GM18520 (cell line): ENCODE results near the gene RASAL1.
"Not testable (repeated sequence)": the region's sequence is repeated elsewhere in the genome, so short reads cannot be mapped to it uniquely, and the experiment has no call there.

Experiments
- ATAC-seq: cut with Tn5 transposase; IDR thresholded peaks from one replicate; pipeline ENCODE4 v1.9.1; 2021; ENCODE audit not compliant: unreplicated experiment

Gene RASAL1

DNA sequence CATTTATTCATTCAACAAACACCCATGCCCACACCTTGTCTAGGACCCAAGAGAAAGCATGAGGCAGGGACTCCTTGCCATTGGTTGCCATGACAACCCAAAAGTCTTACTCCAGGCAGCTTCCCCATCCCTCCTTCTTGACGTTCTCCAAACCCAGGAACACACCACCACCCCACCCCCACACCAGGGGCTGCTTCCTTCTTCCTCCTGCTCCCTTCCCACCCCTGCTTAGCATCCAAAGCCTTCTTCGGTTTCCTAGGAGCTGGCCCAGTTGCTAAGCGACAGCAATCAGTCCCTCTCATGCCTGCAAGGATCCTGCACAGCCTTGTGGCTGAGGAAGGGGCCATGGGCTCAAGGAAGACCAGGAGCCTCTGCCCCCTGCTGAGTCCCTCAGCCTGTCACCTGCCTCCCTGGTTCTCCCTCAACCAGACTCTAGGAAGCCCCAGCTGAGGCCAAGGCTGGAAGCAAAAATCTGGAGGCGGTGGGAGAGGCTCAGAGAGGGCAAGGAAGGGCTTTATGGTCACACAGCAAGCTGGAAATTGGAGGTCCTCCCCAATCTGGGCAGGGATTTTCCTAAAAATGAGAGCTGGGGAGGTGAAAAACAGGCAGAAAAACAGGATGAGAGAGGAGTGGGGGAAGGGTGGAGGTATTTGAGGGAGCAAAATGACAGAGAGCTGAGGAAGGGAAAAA, 15.4 kb downstream of the RASAL1 start:
- no peak for ATAC-seq

DNA sequence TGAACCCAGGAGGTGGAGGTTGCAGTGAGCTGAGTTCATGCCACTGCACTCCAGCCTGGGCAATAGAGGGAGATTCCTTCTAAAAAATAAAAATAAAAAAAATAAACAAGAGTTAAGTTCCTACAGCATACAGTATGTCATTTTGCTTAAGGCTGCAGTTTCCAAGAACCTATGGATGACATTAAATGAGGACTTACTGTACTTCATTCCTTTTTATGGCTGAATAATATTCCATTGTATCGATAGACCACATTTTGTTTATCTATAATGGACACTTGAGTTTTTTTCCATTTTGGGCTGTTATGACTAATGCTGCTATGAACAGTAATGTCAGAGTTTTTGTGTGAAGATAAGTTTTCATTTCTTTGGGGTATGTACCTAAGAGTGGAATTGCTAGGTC, 17.4 kb downstream of the RASAL1 start:
- ATAC-seq, result no peak

GRCh38 chr12:113117684-113118083, 17.9 kb downstream of the RASAL1 start:
- ATAC-seq, result not testable (repeated sequence)

DNA sequence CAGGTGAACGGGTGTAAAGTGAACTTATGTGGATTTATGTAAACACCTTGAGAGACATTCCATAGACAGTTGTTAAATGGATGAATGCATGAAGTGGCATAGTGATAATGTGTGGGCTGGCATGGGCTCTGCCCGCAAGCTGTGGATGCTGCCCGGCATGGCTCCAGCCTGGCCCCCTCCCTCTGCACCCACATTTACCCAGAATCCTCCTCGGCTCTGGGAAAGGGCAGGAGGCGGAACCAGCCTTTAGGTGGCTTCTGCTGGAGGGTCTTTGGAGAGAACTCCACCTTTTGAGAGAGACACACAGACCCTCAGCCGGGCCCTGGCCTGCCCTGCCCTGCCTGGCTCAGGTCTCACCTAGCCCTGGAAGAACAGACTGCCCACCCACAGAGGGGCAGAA, 18.7 kb downstream of the RASAL1 start:
- no peak for ATAC-seq

GRCh38 chr12:113115455-113116126, 20.0 kb downstream of the RASAL1 start:
- ATAC-seq, result no peak

DNA sequence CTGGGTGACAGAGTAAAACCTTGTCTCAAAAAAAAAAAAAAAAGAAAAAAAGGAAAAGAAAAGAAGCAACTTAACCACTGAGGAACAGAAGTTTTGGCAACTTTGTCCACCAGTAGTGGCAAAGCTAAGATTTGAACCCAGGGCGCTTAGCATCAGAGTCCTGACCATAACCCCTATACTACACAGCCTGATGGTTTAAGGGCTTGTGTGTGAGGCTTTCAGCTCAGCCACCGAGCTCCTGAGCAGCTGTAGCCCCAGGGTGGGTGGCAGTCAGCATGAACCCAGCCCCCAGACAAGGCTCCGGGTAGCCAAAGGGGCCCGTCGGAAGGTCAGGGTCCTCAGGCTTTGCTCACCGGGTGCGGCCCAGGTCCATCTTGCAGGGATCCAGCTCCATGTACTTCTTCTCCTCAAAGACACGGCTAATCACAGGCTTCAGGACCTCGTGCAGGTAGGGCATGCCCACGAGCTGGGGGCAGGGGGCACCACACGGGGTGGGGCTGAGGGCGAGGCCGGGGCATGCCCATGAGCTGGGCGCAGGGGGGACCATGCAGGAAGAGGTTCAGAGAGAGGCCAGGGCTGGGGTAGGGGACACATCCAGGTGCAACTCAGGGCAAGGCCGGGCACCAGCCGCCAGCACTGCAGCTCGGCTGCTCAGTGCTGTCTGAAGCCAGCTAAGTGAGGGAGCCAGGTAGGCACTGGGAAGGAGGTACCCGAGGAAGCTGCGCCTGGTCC, 20.9 kb downstream of the RASAL1 start:
- no peak for ATAC-seq

DNA sequence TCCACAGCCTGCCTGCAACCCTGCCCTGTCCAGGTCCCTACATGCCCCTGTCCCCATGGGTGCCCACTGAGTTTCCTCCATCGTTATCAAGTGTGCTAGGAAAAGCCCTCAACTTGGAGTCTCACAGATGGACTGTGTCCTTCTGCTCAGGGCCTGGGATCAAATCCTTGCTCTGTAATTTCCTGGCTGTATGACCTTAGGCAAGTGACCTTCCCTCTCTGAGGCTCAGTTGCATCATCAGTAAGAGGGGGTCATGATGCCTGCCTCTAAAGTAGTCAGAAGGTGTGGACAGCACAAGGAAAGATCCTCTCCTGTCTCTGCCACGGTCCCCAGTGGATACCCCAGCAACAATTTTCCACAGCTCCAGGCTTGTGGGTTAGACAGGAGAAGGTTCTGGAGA, 22.2 kb downstream of the RASAL1 start:
- no peak for ATAC-seq

- no peak for ATAC-seq
Measured at GRCh38 chr12:113112043-113112899, 23.3 kb downstream of the RASAL1 start.

DNA sequence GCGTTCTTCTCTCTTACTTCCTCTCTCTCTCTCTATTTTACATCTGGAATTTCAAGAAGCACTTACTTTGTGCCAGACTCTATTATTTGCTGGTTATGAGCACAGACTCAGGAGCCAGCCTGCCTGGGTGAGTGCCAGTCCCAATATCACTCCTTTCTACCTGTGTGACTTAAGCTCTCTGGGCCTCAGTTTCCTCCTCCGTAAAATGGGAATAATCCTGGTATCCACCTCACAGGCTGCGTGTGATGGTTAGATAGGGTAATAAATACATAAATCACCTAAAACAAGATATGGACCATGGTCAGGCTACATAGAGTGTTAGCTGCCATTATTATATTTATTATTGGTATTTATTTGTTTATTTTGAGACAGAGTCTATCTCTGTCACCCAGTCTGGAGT, 24.3 kb downstream of the RASAL1 start:
- ATAC-seq, result no peak

DNA sequence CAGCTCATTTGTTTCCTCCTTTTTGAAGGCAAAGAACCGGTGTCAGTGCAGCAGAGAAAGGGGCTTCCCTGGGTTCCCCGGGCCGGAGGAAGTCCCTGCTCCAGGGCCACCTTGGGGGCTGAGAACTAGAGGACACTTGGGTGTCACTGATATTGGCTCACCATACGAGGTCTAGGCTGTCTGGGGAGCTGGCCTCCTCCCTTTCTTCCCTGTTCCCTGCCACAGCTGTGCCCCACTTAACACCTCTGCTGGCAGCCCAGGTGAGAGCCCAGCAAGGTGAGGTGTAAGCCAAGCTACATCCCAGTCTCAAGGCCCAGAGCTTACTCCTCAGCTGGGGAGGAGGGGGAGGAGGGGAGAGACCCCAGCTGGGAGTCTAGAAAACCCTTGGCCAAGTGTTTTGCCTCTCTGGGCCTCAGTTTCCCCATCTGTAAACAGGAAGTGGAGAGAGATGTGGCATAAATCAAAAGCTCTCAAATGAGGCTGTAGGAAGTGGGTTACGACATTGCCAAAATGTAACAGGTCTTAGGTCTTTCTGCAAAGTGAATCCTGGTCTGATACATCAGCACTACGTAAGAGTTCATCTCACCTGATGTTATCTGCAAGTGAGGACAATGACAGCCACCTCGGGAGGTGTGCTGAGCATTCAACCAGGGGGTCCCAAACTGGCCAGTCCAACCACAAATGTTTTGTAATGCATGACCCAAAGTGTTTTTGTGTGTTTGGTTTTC, 25.5 kb downstream of the RASAL1 start:
- ATAC-seq, result no peak

GRCh38 chr12:113109360-113109759, 26.2 kb downstream of the RASAL1 start:
- ATAC-seq, result no peak

DNA sequence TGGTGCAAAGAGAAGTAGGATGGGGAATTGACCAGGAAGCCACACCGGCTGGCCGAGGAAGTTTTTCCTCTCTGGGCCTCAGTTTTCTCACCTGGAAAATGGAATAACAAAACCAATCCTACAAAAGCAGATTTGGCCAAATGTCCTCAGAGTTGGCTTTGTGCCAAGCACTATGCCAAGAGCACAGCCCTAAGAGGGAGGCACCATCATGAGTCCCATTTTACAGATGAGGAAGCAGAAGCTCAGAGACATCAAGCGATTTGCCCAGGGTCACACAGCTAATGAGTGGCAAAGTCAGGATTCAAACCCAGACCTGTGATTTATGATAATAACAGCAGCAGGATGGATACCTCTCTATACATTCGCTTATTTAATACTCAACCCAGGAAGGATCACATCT, 27.3 kb downstream of the RASAL1 start:
- no peak for ATAC-seq

- no peak for ATAC-seq
Measured at GRCh38 chr12:113106361-113106760, 29.2 kb downstream of the RASAL1 start.

DNA sequence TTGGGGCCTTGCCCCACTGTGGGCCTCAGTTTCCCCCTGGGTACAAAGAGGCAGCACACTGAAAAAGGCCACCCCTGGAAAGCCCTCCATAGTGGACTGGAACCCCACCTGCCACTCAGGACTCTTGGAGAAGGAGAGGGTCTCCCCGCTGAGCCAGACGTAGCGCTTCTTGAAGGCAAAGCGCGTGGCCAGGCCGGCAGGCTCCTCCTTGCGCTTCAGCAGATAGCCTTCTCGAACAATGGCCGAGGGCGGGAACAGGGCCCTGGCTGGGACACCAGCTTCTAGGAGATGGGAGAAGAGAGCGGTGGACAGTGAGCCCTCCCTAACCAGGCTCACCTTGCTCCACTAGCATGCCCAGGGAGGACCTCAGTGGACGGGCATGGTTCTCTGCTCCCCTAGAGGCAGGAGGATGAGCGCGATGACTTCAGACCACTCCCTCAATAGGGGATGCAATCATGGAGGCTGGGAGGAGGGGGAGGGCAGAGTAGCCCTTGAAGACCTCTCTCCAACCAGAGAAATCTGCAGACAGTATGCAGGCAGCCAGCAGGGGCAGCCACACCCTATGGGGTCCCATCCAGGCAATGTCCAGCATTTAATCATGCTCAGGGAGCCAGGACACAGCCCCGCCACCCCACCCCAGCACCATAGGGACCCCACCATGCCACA, 29.8 kb downstream of the RASAL1 start:
- ATAC-seq, result no peak

- ATAC-seq, result no peak
Measured at GRCh38 chr12:113104953-113105510, 30.5 kb downstream of the RASAL1 start.

DNA sequence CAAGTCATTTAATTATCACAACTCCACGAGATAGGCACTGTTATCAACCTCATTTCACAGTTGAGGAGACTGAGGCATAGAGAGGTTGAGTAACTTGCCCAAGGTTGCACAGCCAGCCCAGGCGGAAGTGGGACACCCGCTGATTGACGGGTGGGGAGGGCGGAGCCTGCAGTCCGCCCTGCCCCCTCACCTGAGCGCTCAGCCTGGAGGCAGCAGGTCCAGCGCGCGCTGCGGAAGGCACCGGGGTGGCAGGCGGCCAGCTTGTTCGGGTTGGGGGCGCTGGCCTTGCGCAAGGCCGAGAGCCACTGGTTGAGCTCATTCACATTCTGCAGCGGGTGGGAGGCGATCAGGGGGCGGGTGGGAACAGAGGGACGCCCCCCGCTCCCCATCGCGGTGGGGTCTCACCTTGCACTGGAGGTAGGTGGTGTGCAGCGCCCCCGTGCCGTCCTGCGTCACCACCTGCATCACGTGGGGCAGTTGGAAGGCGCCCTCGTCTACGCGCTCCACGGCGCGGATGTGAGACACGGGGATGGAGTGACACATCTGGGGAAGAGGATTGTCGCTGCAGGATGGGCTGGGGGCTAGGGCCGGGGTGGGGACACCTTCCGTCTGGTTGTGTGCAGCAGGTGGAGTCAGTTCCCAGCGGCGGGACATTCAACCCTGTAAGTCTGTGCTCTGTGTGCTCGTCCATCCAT, 31.7 kb downstream of the RASAL1 start:
- no peak for ATAC-seq

DNA sequence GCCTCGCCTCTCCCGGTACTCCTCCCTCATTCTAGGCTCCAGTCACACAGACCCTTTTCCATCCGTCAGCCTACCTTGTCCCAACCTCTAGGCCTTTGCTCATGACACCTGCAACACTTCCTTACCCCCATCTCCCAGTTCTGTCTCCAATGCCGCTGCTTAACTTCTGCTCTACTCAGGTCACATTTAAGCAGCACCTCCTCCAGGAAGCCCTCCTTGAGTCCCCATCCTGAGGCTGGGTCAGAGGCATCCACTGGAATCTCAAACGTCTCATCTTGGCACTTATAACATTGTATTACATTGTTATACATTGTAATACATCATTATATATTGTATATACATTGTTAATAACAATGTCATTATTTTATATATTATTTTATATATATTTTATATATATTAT, 32.8 kb downstream of the RASAL1 start:
- no peak for ATAC-seq

DNA sequence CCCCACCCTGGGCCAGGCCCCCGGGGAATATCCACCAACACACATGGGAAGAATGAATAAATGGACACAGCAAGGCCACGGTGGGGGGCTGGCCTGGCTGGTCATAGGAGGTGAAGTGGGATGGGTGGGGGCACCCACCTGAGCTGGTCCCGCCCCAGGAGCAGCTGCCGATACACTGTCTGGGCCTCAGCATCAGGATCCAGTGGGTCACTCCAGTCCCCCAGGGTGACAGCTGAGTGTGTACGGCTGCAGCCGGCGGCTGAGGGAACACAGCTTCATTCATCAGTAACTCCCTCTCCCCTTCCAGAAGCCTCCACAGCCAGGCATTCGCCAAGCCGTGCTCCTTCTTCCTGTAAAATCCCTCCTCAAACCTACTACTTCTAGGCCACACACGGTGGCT, 33.8 kb downstream of the RASAL1 start:
- no peak for ATAC-seq

- ATAC-seq, result no peak
Measured at GRCh38 chr12:113099764-113100163, 35.8 kb downstream of the RASAL1 start.
